HG03457 (cell line): ENCODE measurements around the gene DGAT2L6.

Experiments used
- ATAC-seq: cut with Tn5 transposase; IDR thresholded peaks from one replicate; pipeline ENCODE4 v1.9.1; 2021; ENCODE audit warnings: moderate number of reproducible peaks; ENCODE audit not compliant: unreplicated experiment

The DGAT2L6 gene

GRCh38 chrX:70176938-70177533 lies at the start of gene DGAT2L6:
Gene DGAT2L6, plus strand, starts transcription at chrX:70177483. Its CDS starts 100 bp downstream, at chrX:70177583.
- peak; percentile 55 for ATAC-seq

- ATAC-seq, result no peak
These were observed 49.2 kb upstream of the DGAT2L6 start for GRCh38 chrX:70128071-70128470.

- ATAC-seq, result no peak
These were observed 47.5 kb upstream of the DGAT2L6 start for GRCh38 chrX:70129816-70130215.

- ATAC-seq, result no peak
These were observed 45.1 kb upstream of the DGAT2L6 start for GRCh38 chrX:70132224-70132623.

GRCh38 chrX:70132877-70133302 lies 44.4 kb upstream of the DGAT2L6 start:
- ATAC-seq, result no peak

GRCh38 chrX:70133303-70134115 lies 43.8 kb upstream of the DGAT2L6 start, which contains the start of gene IGBP1:
Gene IGBP1, plus strand, starts transcription at chrX:70133447. Its CDS starts 501 bp downstream, at chrX:70133948.
- ATAC-seq, result peak; percentile 85

- ATAC-seq, result no peak
These were observed 43.2 kb upstream of the DGAT2L6 start for GRCh38 chrX:70134116-70134477.

- ATAC-seq, result no peak
These were observed 38.7 kb upstream of the DGAT2L6 start for GRCh38 chrX:70138622-70139021.

GRCh38 chrX:70139736-70140135 lies 37.5 kb upstream of the DGAT2L6 start:
- ATAC-seq, result no peak

GRCh38 chrX:70141373-70141772 lies 35.9 kb upstream of the DGAT2L6 start:
- ATAC-seq, result no peak

- no peak for ATAC-seq
These were observed 10.4 kb upstream of the DGAT2L6 start for GRCh38 chrX:70166601-70167590.

GRCh38 chrX:70168238-70169188 lies 8.8 kb upstream of the DGAT2L6 start:
- no peak for ATAC-seq

GRCh38 chrX:70169281-70169680 lies 8.0 kb upstream of the DGAT2L6 start:
- ATAC-seq, result no peak

GRCh38 chrX:70171624-70172023 lies 5.7 kb upstream of the DGAT2L6 start:
- ATAC-seq, result no peak

- ATAC-seq, result no peak
These were observed 5.1 kb upstream of the DGAT2L6 start for GRCh38 chrX:70172221-70172620.

- no peak for ATAC-seq
These were observed 4.3 kb upstream of the DGAT2L6 start for GRCh38 chrX:70172964-70173363.

- ATAC-seq, result no peak
These were observed 2.5 kb upstream of the DGAT2L6 start for GRCh38 chrX:70174754-70175153.

GRCh38 chrX:70175338-70175737 lies 1.9 kb upstream of the DGAT2L6 start:
- ATAC-seq, result no peak

- ATAC-seq, result no peak
These were observed 5.8 kb downstream of the DGAT2L6 start for GRCh38 chrX:70183091-70183490.

- ATAC-seq, result no peak
These were observed 12.9 kb downstream of the DGAT2L6 start for GRCh38 chrX:70190225-70190624.
